ENCODE results near the gene LRRC74B.
"Not testable (repeated sequence)": the region's sequence is repeated elsewhere in the genome, so short reads cannot be mapped to it uniquely, and the experiment has no call there.

GRCh38 chr22:21061660-21062321 lies 16.0 kb downstream of the LRRC74B start:
- TF ChIP-seq CTCF (IDR thresholded peaks at IDR 0.05 in 4 of 5, conservative IDR thresholded peaks at IDR 0.05 in 1 of 5); POLR2A (IDR thresholded peaks at IDR 0.05): not testable (repeated sequence)
